ENCODE data around the gene TMEM273.

- TF ChIP-seq CTCF (IDR thresholded peaks at IDR 0.05) (no peak), POLR2AphosphoS5 (IDR thresholded peaks at IDR 0.05) (no peak), POLR2A (IDR thresholded peaks at IDR 0.05) (no peak)
Observed at GRCh38 chr10:49169776-49170175, 18.4 kb downstream of the TMEM273 start.

All from stomach (tissue), 4 donors.